B cell (primary cell): ENCODE results near the gene ITLN1. TPM values are rescaled to one million over a fixed set of nuclear protein-coding genes. Genes with fewer than 3 reads are reported as not detected.

Source experiments
- ATAC-seq: fragments of 200-7000 bp; cut with Tn5 transposase; one replicate; pipeline ENCODE4 v1.10.0; 2021; ENCODE audit warnings: low read depth, mild to moderate bottlenecking, moderate number of reproducible peaks, moderate library complexity
- CTCF ChIA-PET: fragments of 350-600 bp; sonication (Branson Sonifier 250); formaldehyde crosslinking; loops from one replicate; lab custom pipeline; 2021; ENCODE audit warnings: antibody characterized with exemption, inconsistent platforms; lab: Charles Lee
- POLR2A ChIA-PET: fragments of 350-600 bp; sonication (Branson Sonifier 250); formaldehyde crosslinking; loops from one replicate; lab custom pipeline; 2021; ENCODE audit warnings: antibody characterized with exemption; lab: Charles Lee
- DNase-seq: peaks from one replicate; pipeline ENCODE4 v3.0.0; 2013
- H2AFZ ChIP-seq: 2 replicates; pipeline ENCODE4 v1.6.1; 2012; ENCODE audit warnings: mild to moderate bottlenecking, low read depth, low read length; ENCODE audit not compliant: insufficient read depth, poor library complexity, severe bottlenecking
- H3K27ac ChIP-seq, 2 donors: 1 replicate in 1 of 2; 2 replicates in 1 of 2; pipeline ENCODE4 v1.5.1; 2012 to 2013; ENCODE audit warnings: low read length in 2 of 2, mild to moderate bottlenecking in 2 of 2, moderate library complexity in 1 of 2
- H3K27me3 ChIP-seq, 4 experiments: fragments of 200-600 bp in 1 of 4; sonication (generic) in 1 of 4; replicated peaks in 1 of 4; 1 replicate in 2 of 4; 2 replicates in 2 of 4; pipeline versions ENCODE4 v1.6.1 to v1.7.0; 2013 to 2016; ENCODE audit warnings: low read length in 3 of 4, mild to moderate bottlenecking in 2 of 4, mixed read lengths in 1 of 4, moderate library complexity in 1 of 4; ENCODE audit not compliant: insufficient read depth in 4 of 4, control insufficient read depth in 3 of 4; ENCODE audit errors: control extremely low read depth in 1 of 4
- H3K36me3 ChIP-seq, 2 experiments: replicated peaks in 1 of 2; 1 replicate in 1 of 2; 2 replicates in 1 of 2; pipeline versions ENCODE4 v1.6.1 to v1.7.1; 2013; ENCODE audit warnings: low read length in 1 of 2; ENCODE audit not compliant: insufficient read depth in 2 of 2, control insufficient read depth in 1 of 2; ENCODE audit errors: control extremely low read depth in 1 of 2, extremely low read depth in 1 of 2
- H3K4me1 ChIP-seq, 2 donors: fragments of 200-600 bp in 1 of 2; sonication (generic) in 1 of 2; 1 replicate in 1 of 2; 2 replicates in 1 of 2; pipeline versions ENCODE4 v1.5.1 to v1.6.1; 2013 to 2017; ENCODE audit warnings: low read length in 2 of 2; ENCODE audit not compliant: control insufficient read depth in 2 of 2, insufficient read depth in 2 of 2
- H3K4me2 ChIP-seq: replicated peaks from 2 replicates; pipeline ENCODE3; 2012; ENCODE audit warnings: mild to moderate bottlenecking, low read depth, low read length; ENCODE audit not compliant: poor library complexity, severe bottlenecking
- H3K4me3 ChIP-seq, 5 experiments: fragments of 200-600 bp in 1 of 5; sonication (generic) in 1 of 5; 1 replicate in 3 of 5; 2 replicates in 2 of 5; pipeline versions ENCODE4 v1.5.1 to v1.7.0; 2011 to 2016; ENCODE audit warnings: low read length in 4 of 5, mild to moderate bottlenecking in 4 of 5, low read depth in 2 of 5, control low read depth in 1 of 5, moderate library complexity in 1 of 5; ENCODE audit not compliant: insufficient read depth in 1 of 5; ENCODE audit errors: control extremely low read depth in 1 of 5, extremely low read depth in 1 of 5
- H3K79me2 ChIP-seq: fragments of 200-600 bp; sonication (generic); one replicate; pipeline ENCODE4 v1.6.0; 2016; ENCODE audit warnings: low read length; ENCODE audit not compliant: control insufficient read depth, insufficient read depth
- H3K9ac ChIP-seq: fragments of 200-600 bp; sonication (generic); 2 replicates; pipeline ENCODE4 v1.6.1; 2017; ENCODE audit warnings: mild to moderate bottlenecking, low read length, moderate library complexity
- H3K9me3 ChIP-seq, 3 donors: one replicate each; pipeline versions ENCODE4 v1.6.1 to v1.7.1; 2013; ENCODE audit warnings: low read length in 2 of 3; ENCODE audit not compliant: control insufficient read depth in 2 of 3, insufficient read depth in 1 of 3; ENCODE audit errors: control extremely low read depth in 1 of 3
- H4K20me1 ChIP-seq: 2 replicates; pipeline ENCODE4 v1.6.0; 2012; ENCODE audit warnings: mild to moderate bottlenecking, low read length; ENCODE audit not compliant: insufficient read depth, control insufficient read depth, poor library complexity, severe bottlenecking
- H3K27ac Mint-ChIP-seq: one replicate; pipeline ENCODE4 v1.8.0; 2021; ENCODE audit warnings: mixed read lengths
- H3K27me3 Mint-ChIP-seq: one replicate; pipeline ENCODE4 v1.8.0; 2021; ENCODE audit warnings: mixed read lengths
- H3K4me1 Mint-ChIP-seq: one replicate; pipeline ENCODE4 v1.8.0; 2021; ENCODE audit warnings: mixed read lengths
- H3K4me3 Mint-ChIP-seq: one replicate; pipeline ENCODE4 v1.8.0; 2021; ENCODE audit warnings: mixed read lengths
- H3K9me3 Mint-ChIP-seq: one replicate; pipeline ENCODE4 v1.8.0; 2022; ENCODE audit warnings: mixed read lengths; ENCODE audit not compliant: insufficient read depth
- EZH2 ChIP-seq: IDR thresholded peaks from 2 replicates; pipeline ENCODE4 v1.6.1; 2012; ENCODE audit warnings: borderline replicate concordance, low read depth, mild to moderate bottlenecking, moderate library complexity, low read length; ENCODE audit not compliant: insufficient read depth, poor library complexity, severe bottlenecking
- WGBS: methylation state at CpG from one replicate; pipeline ENCODE4 v1.1.5; 2013; ENCODE audit warnings: missing lambda C conversion rate; ENCODE audit not compliant: insufficient coverage; 5-methylcytosine and 5-hydroxymethylcytosine counted together
- intact Hi-C: fragments of 100-400 bp; cut with micrococcal nuclease; formaldehyde crosslinking; loops from one replicate; pipeline ENCODE4 v1.10.0; 2022
- polyA plus RNA-seq: library from polyadenylated mRNA; depleted of rRNA; stranded (reverse); fragments of >200 nt; gene quantifications from 2 replicates; pipeline ENCODE4 v1.2.3, GENCODE V29; 2012
- total RNA-seq, 2 donors: library from RNA; stranded (reverse); fragments of 120-200 nt in 1 of 2; gene quantifications; 1 replicate in 1 of 2; 2 replicates in 1 of 2; pipeline versions ENCODE4 v1.2.3 to v1.2.4, GENCODE V29; 2013 to 2022
- TF ChIP-seq, protein P1 (sequence below): fragments of 200-600 bp; IDR thresholded peaks from one replicate; pipeline ENCODE4 v1.8.0; 2022; ENCODE audit warnings: antibody characterized with exemption, mild to moderate bottlenecking

Gene ITLN1
- total and polyA plus RNA-seq, 2 donors (not counting 1 experiment from before 2014, with no cell fraction given): not detected

DNA sequence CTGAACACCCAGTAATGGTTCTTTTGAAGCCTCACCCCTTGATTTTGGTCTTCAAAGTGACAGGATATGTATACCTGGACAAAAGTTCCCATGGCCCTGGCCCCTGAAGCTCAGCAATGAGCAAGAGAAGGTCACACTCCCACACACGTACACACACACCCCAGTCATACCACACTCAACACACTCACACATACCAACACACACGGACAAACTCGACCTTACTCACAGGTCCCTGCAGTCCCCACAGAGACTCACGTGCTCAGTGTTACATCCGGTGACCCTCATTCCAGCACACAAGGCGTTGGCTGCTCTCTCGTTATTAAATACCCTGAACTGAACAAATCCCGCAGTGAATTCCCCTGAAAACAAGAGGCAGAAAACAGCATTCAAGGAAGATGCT, 5.9 kb downstream of the ITLN1 start:
- POLR2A ChIA-PET: no interaction called here
- Mint-ChIP-seq H3K9me3 (no peaks in the 10 kb centered on the region), H3K27me3 (peaks cover 3% of the 10 kb centered on the region), H3K4me3 (no peak overlapping the region), H3K4me1 (peaks cover 10% of the 10 kb centered on the region), H3K27ac (no peak overlapping the region)
- 72% methylated on average over 8 of the region's 8 CpGs for WGBS
- Histone ChIP-seq H3K36me3 (no peaks in the 10 kb centered on the region), H3K9me3 (no peaks in the 10 kb centered on the region), H3K4me3 (no peak overlapping the region), H3K4me2 (no peak overlapping the region), H3K79me2 (no peaks in the 10 kb centered on the region), H4K20me1 (no peaks in the 10 kb centered on the region), H3K9ac (no peak overlapping the region), H3K27me3 (no peaks in the 10 kb centered on the region), H2AFZ (no peak overlapping the region), H3K4me1 (no peaks in the 10 kb centered on the region), H3K27ac (no peak overlapping the region)
- CTCF ChIA-PET: interaction anchor here (0.9 to 1.2 kb wide), 3 partner anchors 17 to 152 kb away, joined by 3 read pairs; no protein-coding TSS in a partner anchor
- ATAC-seq (no peak), DNase-seq (no peak)
- TF ChIP-seq, protein P1, sequence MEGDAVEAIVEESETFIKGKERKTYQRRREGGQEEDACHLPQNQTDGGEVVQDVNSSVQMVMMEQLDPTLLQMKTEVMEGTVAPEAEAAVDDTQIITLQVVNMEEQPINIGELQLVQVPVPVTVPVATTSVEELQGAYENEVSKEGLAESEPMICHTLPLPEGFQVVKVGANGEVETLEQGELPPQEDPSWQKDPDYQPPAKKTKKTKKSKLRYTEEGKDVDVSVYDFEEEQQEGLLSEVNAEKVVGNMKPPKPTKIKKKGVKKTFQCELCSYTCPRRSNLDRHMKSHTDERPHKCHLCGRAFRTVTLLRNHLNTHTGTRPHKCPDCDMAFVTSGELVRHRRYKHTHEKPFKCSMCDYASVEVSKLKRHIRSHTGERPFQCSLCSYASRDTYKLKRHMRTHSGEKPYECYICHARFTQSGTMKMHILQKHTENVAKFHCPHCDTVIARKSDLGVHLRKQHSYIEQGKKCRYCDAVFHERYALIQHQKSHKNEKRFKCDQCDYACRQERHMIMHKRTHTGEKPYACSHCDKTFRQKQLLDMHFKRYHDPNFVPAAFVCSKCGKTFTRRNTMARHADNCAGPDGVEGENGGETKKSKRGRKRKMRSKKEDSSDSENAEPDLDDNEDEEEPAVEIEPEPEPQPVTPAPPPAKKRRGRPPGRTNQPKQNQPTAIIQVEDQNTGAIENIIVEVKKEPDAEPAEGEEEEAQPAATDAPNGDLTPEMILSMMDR: no peak
- intact Hi-C loops: no loop called here

- H3K4me2 ChIP-seq: no peak overlapping the region
- Mint-ChIP-seq H3K4me1 (peaks cover 10% of the 10 kb centered on the region), H3K27me3 (peaks cover 6% of the 10 kb centered on the region), H3K9me3 (no peaks in the 10 kb centered on the region), H3K27ac (no peak overlapping the region), H3K4me3 (no peak overlapping the region)
- H3K4me1 ChIP-seq: no peaks in the 10 kb centered on the region
- CTCF ChIA-PET: interaction anchor here (0.7 to 1.5 kb wide), 5 partner anchors 9 to 193 kb away, joined by 3 read pairs; partner anchors contain the start of gene ARHGAP30
- no peaks in the 10 kb centered on the region for H3K9me3 ChIP-seq
- no peak overlapping the region for H3K27ac ChIP-seq
- H3K79me2 ChIP-seq: no peaks in the 10 kb centered on the region
- no peak overlapping the region for H3K4me3 ChIP-seq
- H3K9ac ChIP-seq: no peak overlapping the region
- POLR2A ChIA-PET: no interaction called here
- DNase-seq (peak; percentile 33), ATAC-seq (no peak)
- intact Hi-C loops: no loop called here
- H4K20me1 ChIP-seq: no peaks in the 10 kb centered on the region
- no peak for TF ChIP-seq EZH2
- TF ChIP-seq, protein P1: peak; percentile 27
- no peak overlapping the region for H2AFZ ChIP-seq
- no peaks in the 10 kb centered on the region for H3K27me3 ChIP-seq
- H3K36me3 ChIP-seq: no peaks in the 10 kb centered on the region
Measured at GRCh38 chr1:160877221-160877620, 7.8 kb downstream of the ITLN1 start.
